Transverse colon (tissue), 4 donors: ENCODE data around the gene DPF3. TPM values are rescaled to one million over a fixed set of nuclear protein-coding genes. Genes with fewer than 3 reads are reported as not detected.

Experiments
- DNase-seq: peaks from one replicate; pipeline ENCODE4 v3.0.0-alpha.2; 2019
- H3K27ac ChIP-seq, 4 donors: fragments of 200-600 bp; sonication (generic); 2 replicates each; pipeline ENCODE4 v1.5.1; 2016 to 2018; ENCODE audit warnings: inconsistent platforms in 4 of 4
- H3K27me3 ChIP-seq: fragments of 200-600 bp; sonication (generic); 2 replicates; pipeline ENCODE4 v1.5.1; 2017; ENCODE audit warnings: inconsistent platforms
- H3K36me3 ChIP-seq, 4 donors: fragments of 200-600 bp; sonication (generic); 2 replicates each; pipeline ENCODE4 v1.5.1; 2017 to 2019; ENCODE audit warnings: inconsistent platforms in 4 of 4
- H3K4me1 ChIP-seq, 4 donors: fragments of 200-600 bp; sonication (generic); 2 replicates each; pipeline ENCODE4 v1.5.1; 2017 to 2020; ENCODE audit warnings: inconsistent platforms in 4 of 4
- H3K4me3 ChIP-seq, 4 donors: fragments of 200-600 bp; sonication (generic); 1 replicate in 1 of 4; 2 replicates in 3 of 4; pipeline versions ENCODE4 v1.5.1 to v1.6.1; 2017 to 2019; ENCODE audit warnings: inconsistent platforms in 4 of 4
- H3K9me3 ChIP-seq, 2 donors: fragments of 200-600 bp; sonication (generic); 2 replicates each; pipeline ENCODE4 v1.5.1; 2017 to 2019; ENCODE audit warnings: inconsistent platforms in 2 of 2
- EP300 ChIP-seq: sonication (generic); formaldehyde crosslinking; IDR thresholded peaks from one replicate; pipeline ENCODE4 v1.6.1; 2017; ENCODE audit warnings: antibody characterized with exemption, low read depth
- POLR2A ChIP-seq: fragments of 450-650 bp; IDR thresholded peaks from one replicate; pipeline ENCODE4 v1.6.1; 2016; ENCODE audit warnings: antibody characterized with exemption, mild to moderate bottlenecking, moderate library complexity
- POLR2AphosphoS5 ChIP-seq, 3 donors: sonication (generic); formaldehyde crosslinking; IDR thresholded peaks; one replicate each; pipeline ENCODE4 v1.6.1; 2016; ENCODE audit warnings: antibody characterized with exemption in 3 of 3
- whole genome bisulfite sequencing, 2 donors: methylation state at CpG; one replicate each; pipeline ENCODE4 v1.1.5; 2018; ENCODE audit warnings: low coverage in 1 of 2; 5-methylcytosine and 5-hydroxymethylcytosine counted together
- in situ Hi-C, 4 donors: fragments of 200-750 bp; cut with MboI; loops; one replicate each; pipeline versions ENCODE4 v1.15.0 to v1.15.1; 2017; ENCODE audit warnings: low sequenced_read_pairs in 3 of 4, low pct_ligation_motif_present in 1 of 4, low pct_unique_long_range_greater_than_20kb in 1 of 4
- intact Hi-C: fragments of 100-400 bp; cut with DNase I; formaldehyde crosslinking; loops from one replicate; pipeline ENCODE4 v1.15.1; 2023; ENCODE audit warnings: low total_unique reads
- total RNA-seq, 4 donors: library from RNA; depleted of rRNA; stranded (reverse); fragments of >200 nt; gene quantifications; one replicate each; pipeline ENCODE4 v1.1.0, GENCODE V29; 2016
- TF ChIP-seq, protein P1 (sequence below), 5 experiments: fragments of 200-600 bp in 3 of 5; fragments of 450-650 bp in 2 of 5; sonication (generic) in 3 of 5; IDR thresholded peaks; 1 replicate in 2 of 5; 2 replicates in 3 of 5; pipeline ENCODE4 v1.5.1; 2016 to 2017; ENCODE audit warnings: antibody characterized with exemption in 5 of 5, inconsistent platforms in 3 of 5, mild to moderate bottlenecking in 2 of 5, moderate library complexity in 1 of 5

Gene DPF3
- total RNA-seq, 4 donors from 2014 or later, result 7.1 to 23.5 (median 10.9) TPM

DNA sequence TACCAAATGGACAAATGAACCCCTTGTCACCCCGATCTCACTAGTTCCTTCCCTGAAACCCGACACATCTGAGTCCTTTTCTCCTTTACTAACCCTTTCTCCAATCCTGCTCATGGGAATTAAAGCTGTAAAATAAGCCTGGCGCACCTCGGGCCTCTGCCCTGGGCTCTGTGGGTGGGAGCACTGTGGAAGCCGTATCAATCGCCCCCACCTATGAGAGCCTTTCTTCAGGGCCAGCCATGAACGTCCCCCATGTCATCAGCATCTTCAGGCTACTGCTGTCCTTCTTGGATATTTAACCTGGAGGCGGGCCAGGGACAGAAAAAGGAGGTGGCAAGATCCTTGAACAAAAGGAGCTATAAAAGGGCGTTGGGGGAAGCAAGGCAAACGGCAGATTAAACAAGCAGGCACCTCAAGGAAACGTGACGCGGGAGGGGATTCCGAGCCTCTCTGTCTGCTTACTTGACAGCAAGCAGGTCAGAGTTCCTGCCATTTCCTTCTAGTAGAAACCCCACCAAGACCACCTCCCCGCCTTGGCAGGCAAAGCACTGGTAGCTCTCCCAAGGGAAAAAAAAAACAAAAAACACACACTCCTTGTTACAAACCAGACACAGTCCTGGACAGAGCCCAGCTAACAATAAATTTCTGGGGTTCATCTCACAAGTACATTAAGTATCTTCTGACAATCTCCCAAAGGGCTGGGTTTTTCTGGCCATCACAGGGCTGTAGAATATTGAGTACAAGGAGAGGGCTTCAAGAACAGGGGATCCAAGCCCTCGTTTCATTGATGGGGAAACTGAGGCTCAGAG, 62.9 kb downstream of the DPF3 start:
- peak overlapping the region; percentile 78 to 88 (median 82) for H3K27ac ChIP-seq
- no peak overlapping the region for H3K4me3 ChIP-seq
- no peaks in the 10 kb centered on the region for H3K9me3 ChIP-seq
- H3K27me3 ChIP-seq, result no peaks in the 10 kb centered on the region
- WGBS, 2 donors, result 19 to 27% methylated on average over 10 to 16 of the region's 16 CpGs
- in situ Hi-C loops, result no loop called here
- no peak for TF ChIP-seq POLR2A
- peak in 2 of 3 donors; percentile 52 to 64 for TF ChIP-seq POLR2AphosphoS5 (IDR thresholded peaks at IDR 0.05)
- DNase-seq, result peak; percentile 91
- intact Hi-C loops, result no loop called here
- H3K4me1 ChIP-seq, result peaks cover 0 to 40% (median 24%) of the 10 kb centered on the region in 4 donors
- no peaks in the 10 kb centered on the region for H3K36me3 ChIP-seq

DNA sequence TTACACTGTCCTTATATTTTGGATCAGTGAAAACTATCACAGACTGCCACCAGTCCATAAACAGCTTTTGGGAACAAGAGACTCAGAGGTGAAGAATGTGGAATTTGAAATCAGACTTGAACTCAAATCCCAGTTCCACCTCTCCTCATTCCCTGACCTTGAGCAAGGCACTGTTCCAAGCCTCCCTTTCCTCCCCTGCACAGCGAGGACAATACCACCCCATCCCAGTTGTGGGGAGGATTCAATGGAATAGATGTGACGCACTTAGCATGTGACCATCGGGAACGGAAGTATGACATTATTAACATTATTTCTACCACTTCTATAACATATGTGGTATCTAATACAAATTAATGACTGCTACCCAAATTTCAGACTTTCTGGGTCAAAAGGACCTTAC, 63.5 kb downstream of the DPF3 start:
- DNase-seq, result no peak
- Histone ChIP-seq H3K4me3 (no peak overlapping the region), H3K27ac (peak overlapping the region; percentile 78 to 88 (median 82)), H3K27me3 (no peaks in the 10 kb centered on the region), H3K4me1 (peaks cover 0 to 44% (median 24%) of the 10 kb centered on the region in 4 donors), H3K36me3 (no peaks in the 10 kb centered on the region), H3K9me3 (no peaks in the 10 kb centered on the region)
- in situ Hi-C loops (no loop called here), intact Hi-C loops (no loop called here)
- TF ChIP-seq POLR2AphosphoS5 (IDR thresholded peaks at IDR 0.05), result no peak
- TF ChIP-seq POLR2A, result no peak
- TF ChIP-seq EP300, result no peak
- TF ChIP-seq, protein P1, sequence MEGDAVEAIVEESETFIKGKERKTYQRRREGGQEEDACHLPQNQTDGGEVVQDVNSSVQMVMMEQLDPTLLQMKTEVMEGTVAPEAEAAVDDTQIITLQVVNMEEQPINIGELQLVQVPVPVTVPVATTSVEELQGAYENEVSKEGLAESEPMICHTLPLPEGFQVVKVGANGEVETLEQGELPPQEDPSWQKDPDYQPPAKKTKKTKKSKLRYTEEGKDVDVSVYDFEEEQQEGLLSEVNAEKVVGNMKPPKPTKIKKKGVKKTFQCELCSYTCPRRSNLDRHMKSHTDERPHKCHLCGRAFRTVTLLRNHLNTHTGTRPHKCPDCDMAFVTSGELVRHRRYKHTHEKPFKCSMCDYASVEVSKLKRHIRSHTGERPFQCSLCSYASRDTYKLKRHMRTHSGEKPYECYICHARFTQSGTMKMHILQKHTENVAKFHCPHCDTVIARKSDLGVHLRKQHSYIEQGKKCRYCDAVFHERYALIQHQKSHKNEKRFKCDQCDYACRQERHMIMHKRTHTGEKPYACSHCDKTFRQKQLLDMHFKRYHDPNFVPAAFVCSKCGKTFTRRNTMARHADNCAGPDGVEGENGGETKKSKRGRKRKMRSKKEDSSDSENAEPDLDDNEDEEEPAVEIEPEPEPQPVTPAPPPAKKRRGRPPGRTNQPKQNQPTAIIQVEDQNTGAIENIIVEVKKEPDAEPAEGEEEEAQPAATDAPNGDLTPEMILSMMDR (IDR thresholded peaks at IDR 0.05), result no peak
- WGBS, 2 donors, result 30 to 60% methylated on average over 3 to 4 of the region's 4 CpGs

DNA sequence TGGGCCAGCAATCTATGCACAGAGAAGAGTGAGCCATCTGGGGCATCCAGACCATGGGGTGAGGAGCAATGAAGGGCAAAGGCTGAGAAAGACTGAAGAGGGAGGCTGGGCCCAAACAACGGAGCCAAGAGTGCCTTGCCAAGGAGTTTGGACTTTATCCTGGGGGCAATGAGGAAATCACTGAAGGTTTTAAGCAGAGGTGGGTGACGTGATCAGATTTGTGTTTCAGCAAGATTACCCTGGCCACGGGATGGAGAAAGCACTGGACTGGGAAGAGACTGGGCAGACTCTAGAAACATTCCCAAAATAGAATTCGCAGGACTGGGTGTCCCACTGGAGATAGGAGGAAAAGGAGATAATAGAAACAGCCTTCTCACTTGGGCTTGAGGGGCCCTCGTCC, 65.3 kb downstream of the DPF3 start:
- H3K4me3 ChIP-seq, result no peak overlapping the region
- peaks cover 0 to 44% (median 24%) of the 10 kb centered on the region in 4 donors for H3K4me1 ChIP-seq
- no peaks in the 10 kb centered on the region for H3K36me3 ChIP-seq
- H3K27me3 ChIP-seq, result no peaks in the 10 kb centered on the region
- peak; percentile 75 for DNase-seq
- intact Hi-C loops (no loop called here), in situ Hi-C loops (no loop called here)
- no peak for TF ChIP-seq EP300
- peak in 1 of 3 donors; percentile 48 for TF ChIP-seq POLR2AphosphoS5 (IDR thresholded peaks at IDR 0.05)
- no peaks in the 10 kb centered on the region for H3K9me3 ChIP-seq
- peak overlapping the region; percentile 51 to 88 (median 76) for H3K27ac ChIP-seq
- 43 to 45% methylated on average over 4 to 5 of the region's 5 CpGs for WGBS, 2 donors

DNA sequence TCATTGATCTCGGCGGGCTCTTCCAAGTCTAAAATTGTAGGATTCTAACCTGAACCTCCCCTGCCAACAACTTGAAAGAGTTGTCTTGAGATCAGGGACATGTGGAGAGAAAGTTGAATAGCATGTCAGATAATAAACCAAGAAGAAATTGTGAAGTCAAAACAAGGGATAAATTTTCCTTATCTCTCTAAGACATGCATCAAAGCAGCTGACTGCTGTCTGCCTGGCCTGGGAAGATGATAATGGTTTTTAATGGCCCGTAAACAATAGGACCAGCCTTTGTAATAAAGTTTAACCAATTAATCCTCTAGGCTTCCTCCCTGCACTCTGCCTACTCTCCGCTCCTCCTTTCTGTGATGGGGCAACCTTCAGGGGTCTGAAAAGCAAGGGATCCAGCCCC, 67.9 kb downstream of the DPF3 start:
- Histone ChIP-seq H3K9me3 (no peaks in the 10 kb centered on the region), H3K27ac (no peak overlapping the region), H3K4me1 (peaks cover 0 to 34% (median 15%) of the 10 kb centered on the region in 4 donors), H3K36me3 (no peaks in the 10 kb centered on the region), H3K27me3 (no peaks in the 10 kb centered on the region), H3K4me3 (no peak overlapping the region)
- intact Hi-C loops, result no loop called here
- no peak for DNase-seq
- 74 to 76% methylated on average over 4 of the region's 4 CpGs for WGBS, 2 donors
- TF ChIP-seq EP300 (no peak), POLR2A (no peak), POLR2AphosphoS5 (IDR thresholded peaks at IDR 0.05) (no peak)
- TF ChIP-seq, protein P1 (IDR thresholded peaks at IDR 0.05), result no peak
- in situ Hi-C loops, result no loop called here

DNA sequence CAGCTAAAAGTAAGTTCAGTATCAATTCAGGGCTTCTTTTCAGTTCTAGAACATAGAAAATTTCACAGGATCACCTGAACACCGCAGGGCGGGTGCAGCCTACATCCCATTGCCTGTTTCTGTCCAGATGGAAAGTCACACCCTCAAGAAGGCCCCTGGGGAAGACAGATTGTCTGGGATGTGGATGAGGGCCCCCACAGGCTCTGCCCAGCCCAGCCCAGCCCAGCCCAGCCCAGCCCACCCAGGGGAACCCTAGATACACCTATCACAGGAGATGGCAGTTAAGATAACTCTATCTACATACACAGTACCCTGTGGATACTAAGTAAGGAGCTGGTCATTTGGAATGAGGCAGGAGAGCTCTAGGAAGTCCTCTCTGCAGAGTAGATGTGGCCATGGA, 68.4 kb downstream of the DPF3 start:
- DNase-seq, result no peak
- Histone ChIP-seq H3K4me3 (no peak overlapping the region), H3K9me3 (no peaks in the 10 kb centered on the region), H3K36me3 (no peaks in the 10 kb centered on the region), H3K4me1 (peaks cover 0 to 31% (median 11%) of the 10 kb centered on the region in 4 donors), H3K27me3 (no peaks in the 10 kb centered on the region), H3K27ac (no peak overlapping the region)
- TF ChIP-seq POLR2AphosphoS5 (IDR thresholded peaks at IDR 0.05) (no peak), POLR2A (no peak), EP300 (no peak)
- TF ChIP-seq, protein P1 (IDR thresholded peaks at IDR 0.05), result no peak
- in situ Hi-C loops (no loop called here), intact Hi-C loops (no loop called here)
- WGBS, 2 donors, result 94% methylated on average over 2 of the region's 2 CpGs; no CpG with 5 or more reads in 1 of the 2 donors
